GM18868 (cell line): ENCODE data around the gene PI4KA.
A peak's percentile ranks its signal among the peaks of the same experiment; 100 is the strongest.
"Not testable (repeated sequence)": the region's sequence is repeated elsewhere in the genome, so short reads cannot be mapped to it uniquely, and the experiment has no call there.

Experiments used
- ATAC-seq: cut with Tn5 transposase; IDR thresholded peaks from one replicate; pipeline ENCODE4 v1.9.1; 2021; ENCODE audit warnings: mild to moderate bottlenecking, moderate library complexity; ENCODE audit not compliant: unreplicated experiment

Gene PI4KA

DNA sequence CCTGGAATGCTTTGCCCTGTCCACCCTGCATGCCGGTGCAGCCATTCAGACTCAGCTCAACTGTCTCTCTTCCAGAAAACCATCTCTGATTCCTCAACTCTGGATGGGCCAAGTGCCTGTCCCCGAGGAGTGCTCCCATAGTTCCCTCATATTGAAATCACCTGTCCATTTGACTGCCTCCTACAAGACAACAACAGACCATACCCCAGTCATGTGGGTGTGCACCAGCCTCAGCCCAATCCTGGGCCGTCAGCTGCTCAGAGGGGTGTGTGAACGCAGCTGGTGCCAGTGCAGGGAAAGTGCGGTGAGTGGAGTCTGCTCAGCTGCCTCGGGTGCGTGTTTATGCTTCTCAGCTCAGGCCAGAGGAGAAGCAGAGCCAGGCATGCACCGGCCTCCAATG, 126.2 kb downstream of the PI4KA start:
- ATAC-seq: not testable (repeated sequence)

DNA sequence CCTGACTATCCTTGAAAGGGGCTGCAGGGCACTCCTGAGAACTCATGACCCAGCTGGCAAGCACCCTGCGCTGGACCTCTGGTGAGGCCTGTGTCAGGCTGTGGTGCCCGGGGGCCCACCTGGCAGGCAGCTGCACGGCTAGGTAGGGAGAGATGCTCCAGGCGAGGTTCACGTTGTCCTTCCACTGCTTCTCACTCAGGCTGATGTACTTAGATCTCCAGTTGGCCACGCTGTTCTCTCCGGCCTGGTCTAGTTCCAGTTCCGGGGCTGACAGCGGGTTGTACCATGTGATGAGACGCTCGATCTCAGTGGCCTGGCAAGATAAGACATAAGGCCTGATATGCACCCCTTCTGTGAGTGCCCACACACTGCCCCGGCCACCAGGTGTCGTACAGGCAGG, 129.4 kb downstream of the PI4KA start:
- ATAC-seq: no peak

DNA sequence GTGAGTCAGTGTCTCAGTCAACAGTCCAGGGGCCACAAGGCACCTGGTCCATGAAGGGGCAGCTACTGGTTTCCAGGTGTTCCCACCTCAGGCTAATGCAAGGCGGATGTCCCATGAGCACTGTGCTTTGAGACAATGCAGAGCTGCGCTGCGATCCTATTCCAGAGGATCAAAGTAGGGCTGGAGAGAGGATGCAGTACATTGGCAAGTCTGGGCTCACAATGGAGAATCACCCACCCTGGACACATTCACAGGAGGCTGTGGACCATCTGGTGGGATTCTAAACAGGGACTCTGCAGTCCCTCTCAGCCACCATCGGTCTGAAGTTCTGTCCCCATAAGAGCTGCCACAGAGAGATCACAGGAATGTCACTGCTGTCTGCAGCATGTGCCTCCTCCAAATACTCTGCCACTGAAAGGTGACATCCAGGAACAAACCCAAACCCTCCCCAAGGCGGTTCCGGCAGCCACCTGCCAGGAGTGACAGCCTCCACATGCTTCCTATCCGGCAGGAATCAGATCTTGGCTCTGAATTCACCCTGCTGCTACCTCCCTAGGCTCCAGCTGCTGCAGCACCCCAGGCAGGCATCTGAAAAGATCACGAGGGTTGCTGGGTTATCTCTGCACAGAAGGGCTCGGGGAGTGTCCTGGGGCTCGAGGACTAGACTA, 130.0 kb downstream of the PI4KA start:
- ATAC-seq: no peak

DNA sequence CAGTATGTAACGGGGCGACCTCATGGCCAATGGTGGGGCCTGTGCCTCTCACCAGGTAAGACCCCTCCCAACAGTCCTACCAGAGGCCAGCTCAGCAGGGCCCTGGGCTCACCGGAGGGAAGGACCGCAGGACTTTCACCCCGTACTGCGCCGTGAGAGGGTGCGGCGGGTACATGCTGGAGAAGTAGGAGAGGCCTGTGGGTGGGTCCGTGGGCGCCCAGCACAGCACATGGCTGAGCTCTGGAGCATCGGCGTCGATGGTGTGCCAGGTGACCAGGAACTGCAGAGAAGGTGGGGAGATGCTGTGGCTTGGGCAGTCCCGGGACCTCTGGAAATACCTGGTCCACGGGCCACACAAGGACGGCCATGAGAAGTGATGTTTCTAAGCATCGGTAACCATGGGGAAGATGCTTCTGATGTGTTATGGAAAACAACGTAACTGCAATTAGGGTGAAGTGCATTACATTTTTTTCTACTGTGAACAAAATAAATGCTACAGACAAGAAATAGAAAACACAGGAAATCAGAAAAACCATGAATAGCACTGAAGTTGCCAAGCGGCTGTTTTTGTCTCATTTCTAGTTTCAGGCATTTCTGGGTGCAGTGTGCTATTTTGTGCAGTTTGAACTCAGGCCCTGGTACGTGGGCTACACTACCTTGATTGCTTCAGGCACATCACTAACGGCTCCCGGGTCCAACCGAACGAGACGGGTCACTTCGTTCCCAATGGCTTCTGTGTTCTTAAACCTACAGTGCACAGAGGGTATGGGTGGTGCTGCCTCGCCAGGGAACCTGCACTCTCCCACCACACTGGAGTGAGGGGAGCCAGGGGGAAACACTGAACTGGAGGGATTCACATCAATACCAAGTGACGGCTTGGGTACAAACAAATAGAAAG, 131.2 kb downstream of the PI4KA start:
- no peak for ATAC-seq

DNA sequence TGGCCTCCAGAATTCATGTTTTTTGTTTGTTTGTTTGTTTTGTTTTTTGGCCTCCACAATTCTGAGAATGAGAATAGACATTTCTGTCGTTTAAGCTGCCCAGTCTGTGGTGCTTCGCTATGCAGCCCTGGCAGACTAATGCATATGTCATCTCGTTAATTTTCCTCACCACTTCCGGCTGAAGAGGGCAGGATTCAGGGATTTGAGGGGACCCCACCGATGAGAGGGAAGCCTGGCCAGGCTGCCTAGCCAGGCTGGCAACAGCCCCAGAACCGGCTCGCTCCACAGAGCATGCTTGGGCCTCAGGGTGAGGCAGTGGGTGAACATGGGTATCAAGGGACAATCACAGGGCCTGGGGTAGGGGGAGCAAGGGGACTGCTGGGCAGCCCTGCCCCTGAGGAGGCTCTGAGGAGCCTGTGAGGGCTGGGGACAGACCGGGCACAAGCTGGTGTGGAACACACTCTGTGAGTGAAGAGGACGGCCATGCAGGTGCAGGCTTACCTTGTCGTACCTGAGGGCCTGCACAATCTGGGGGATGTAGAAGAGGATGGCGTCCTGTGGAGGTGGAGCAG, 132.5 kb downstream of the PI4KA start:
- no peak for ATAC-seq

DNA sequence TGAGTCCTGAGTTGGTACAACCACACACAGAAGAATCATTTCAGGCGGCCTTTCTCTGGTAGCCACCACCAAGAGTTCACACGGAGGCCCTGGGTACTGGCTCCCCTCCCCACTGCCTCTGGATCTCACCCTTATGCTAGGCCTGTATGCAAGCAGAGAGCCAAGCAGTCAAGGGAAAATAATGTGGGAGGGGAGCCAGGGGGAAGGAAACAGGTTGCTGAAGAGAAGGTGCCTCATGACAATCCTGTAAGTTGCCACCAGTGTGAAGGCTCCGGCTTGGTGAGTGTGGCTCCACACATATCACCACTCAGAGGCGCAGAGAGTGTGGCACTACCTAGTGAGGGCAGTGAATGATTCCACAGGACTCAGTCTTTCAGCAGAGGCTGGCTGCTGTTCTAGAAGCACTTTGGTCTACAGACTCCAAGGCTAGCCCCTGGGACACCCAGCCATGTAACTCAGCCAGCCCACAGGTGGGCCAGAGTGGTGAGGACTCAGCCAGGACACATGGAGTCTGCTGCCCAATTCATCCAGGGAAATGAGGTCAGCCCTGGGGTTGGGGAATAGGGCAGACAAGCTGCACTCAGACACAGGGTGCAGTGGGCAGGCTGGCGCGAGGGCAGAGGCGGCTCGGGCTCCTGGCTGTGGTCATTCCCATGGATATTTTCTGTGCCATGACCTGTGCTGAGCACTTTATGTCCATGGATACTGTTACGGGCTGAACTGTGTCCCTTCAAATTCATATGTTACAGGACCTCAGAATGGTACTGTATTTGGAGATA, 133.7 kb downstream of the PI4KA start:
- ATAC-seq: no peak

DNA sequence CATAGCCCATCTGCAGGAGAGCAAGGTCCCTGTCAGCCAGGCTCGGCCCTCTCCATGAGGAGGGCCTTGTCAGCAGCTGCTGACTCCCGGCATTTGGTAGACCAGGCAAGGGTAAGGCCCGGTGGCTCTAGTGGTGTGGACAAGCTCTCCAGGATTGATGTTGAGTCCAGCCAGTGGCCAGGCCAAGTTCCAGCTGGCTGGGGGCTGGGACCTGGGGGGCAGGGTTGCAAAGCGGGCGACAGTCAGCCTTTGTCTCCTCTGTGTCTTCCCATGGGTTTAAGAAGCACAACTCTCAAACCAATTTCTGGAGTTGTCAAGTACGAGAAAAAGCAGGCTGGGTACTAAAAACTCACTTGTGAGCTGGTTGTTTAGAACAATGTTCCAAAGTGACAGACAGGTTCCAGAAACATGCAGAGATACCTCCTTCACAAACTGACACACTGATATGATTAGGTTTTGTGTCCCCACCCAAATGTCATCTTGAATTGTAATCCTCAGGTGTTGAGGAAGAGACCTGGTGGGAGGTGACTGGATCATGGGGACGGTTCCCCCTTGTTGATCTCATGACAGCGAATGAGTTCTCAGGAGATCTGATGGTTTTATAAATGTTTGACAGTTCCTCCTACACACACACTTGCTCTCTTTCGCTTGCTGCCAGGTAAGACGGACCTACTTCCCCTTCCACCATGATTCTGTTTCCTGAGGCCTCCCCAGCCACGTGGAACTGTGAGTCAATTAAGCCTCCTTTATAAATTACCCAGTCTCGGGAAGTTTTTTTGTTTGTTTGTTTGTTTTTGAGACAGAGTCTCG, 137.0 kb downstream of the PI4KA start:
- no peak for ATAC-seq

DNA sequence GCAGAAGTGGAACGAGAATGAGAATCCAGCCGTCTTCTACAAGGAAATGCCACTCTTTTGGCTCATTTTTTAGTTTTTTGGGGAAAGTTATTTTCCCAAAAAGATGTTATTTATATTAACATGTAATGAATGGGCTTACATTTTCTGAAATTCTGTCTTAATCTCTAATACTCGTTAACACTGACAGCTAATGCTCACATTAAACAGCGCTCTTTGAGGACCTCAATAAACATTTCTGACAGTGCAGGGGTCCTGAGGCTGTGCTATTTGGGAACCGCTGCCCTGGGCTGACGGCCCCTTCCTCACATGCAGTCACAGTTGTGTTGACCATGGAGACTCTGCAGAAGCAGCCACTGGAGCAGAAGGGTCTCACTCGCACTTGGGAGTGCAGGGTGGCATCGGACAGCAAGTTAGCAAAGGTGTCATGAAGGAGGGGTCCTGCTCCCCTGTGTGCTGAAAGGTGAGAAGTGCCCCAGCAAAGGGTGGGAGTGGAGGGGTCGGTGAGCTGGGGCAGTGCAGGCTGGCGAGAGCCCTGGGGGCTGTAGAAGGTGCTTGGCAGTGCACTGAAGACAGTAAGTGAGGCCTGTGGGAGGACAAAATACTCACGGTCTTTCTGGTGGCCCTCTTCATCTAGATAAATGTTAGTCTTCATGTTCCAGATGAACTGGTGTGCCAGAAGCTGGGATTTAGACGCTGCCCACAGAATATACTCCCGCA, 137.8 kb downstream of the PI4KA start:
- ATAC-seq: no peak

DNA sequence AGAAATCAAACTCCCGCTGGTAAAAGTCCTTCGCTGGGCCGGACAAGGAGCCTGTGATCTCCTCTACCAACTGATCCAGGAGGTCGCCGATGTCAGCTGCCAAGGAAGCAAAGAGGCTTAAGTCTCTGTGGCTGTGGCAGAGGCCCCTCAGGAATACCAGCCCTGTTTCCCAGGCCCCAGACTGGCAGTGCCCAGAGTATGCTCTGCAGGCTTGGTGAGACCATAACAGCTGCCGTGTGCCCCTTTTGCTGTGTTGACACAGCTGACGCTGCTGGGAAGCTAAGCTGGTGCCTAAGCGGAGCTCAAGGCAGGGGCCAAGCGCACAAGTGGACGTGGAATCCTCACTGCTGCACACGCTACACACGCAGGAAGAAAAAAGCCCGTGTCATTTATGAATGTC, 139.9 kb downstream of the PI4KA start:
- not testable (repeated sequence) for ATAC-seq

DNA sequence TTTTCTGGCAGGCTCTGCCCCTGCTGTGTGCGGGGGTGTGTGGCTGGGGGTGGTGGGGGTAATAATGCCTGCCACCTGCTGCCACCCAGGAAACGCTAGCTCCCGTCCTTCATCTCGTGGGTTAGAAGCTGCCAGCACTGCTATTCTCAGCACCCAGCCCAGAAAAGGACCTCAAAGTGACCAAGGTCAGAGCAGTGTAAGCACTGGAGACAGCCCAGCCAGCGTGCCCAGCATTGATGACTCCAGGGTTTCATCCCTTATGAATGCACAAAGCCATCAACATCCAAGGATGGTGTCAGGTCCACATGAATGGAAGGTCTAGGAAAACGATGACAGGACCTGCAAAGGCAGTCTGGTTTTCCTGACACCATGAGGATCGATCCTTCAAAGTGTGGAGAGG, 140.6 kb downstream of the PI4KA start:
- not testable (repeated sequence) for ATAC-seq

DNA sequence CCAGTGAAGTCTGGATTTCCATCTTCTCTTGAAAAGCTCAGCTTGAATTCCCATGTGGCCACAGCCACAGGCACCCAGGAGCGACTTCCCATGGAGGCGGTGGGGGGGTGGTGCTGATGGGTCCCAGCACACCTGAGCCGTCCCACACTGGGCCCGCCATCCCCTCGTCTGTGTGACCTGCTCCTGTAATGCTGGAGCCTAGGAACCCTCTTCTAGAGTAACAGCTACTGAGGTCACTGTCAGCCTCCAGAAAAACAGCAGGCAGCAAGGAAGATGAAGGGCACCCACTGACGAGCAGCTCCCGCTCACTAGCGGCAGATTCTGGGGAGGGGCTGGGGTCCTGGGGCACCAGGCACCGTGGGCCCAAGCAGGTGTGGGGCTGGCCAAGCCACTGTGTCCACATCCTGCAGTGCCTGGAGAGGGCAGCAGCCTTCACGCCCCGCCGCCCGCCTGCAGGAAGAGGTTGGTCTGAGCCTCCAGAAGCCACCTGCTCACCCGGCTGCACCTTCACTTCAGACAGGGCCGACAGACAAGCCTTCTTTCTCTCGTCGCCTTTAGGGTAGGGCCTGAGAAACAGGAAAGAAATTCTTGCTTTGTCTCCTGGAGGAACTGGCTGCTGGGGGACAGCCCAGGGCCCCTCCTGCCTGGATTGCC, 141.3 kb downstream of the PI4KA start:
- ATAC-seq: not testable (repeated sequence)

DNA sequence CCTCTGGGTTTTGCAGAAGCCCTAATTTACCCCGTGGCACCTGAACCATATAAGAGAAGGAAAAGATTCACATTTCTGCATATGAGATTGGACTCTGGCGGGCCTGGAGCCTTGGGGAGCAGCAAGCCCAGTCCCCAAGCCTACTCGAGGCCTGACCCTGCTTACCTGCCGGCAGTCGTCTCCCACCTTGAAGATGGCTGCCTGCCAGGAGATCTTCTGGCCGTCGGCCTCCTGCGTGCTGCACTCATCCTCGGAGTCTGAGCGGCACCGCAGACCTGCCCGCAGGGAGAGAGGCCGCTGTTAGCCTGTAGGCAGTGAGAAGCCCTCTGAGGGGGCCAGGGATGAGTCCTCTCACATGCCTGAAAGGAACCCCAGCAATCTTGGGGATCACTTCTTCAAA, 145.5 kb downstream of the PI4KA start:
- ATAC-seq: not testable (repeated sequence)

DNA sequence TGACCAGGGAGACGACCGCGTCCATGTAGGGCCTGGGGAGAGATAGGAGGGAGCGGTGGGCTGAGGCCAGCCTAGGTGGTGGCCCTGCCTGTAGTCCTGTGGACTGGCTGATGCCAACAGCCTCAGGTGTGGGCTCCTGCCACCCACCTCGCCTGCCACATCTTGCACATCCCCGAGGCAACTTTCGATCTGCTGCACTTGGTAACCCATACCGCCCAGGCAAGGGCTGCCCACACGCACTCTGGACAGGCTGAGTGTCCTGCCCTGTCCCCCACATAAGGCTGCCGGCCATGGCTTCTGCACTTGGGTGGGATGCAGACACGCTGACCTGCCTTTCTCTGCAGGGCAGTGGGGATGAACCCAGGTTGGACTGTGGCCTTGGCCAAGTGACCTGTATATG, 148.6 kb downstream of the PI4KA start:
- not testable (repeated sequence) for ATAC-seq

DNA sequence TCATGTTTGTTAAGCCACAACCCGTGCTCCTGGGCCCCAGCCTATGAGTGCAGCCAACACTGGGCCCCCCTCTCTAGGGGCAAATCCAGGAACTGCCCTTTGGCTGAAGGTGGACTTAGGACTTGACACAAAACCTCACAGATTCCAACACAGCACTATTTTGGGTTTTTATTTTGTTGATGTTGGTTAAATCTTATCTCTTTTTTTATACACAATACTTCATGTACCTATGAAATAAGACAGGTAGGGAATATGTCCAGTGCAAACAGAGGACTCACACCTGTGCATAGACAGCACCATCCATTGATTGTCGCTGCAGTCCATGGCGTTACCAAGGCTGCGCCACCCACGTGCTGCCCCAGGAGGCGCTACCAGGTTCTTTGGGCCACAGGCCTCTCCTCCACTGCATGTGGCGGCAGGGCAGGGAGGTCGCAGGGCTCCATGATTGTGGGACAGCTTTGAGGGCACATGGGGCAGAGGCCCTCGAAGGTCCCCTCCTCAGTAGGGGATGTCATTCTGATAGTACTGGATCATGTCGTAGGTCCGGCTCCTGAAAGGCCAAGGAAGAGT, 151.0 kb downstream of the PI4KA start:
- ATAC-seq: not testable (repeated sequence)

DNA sequence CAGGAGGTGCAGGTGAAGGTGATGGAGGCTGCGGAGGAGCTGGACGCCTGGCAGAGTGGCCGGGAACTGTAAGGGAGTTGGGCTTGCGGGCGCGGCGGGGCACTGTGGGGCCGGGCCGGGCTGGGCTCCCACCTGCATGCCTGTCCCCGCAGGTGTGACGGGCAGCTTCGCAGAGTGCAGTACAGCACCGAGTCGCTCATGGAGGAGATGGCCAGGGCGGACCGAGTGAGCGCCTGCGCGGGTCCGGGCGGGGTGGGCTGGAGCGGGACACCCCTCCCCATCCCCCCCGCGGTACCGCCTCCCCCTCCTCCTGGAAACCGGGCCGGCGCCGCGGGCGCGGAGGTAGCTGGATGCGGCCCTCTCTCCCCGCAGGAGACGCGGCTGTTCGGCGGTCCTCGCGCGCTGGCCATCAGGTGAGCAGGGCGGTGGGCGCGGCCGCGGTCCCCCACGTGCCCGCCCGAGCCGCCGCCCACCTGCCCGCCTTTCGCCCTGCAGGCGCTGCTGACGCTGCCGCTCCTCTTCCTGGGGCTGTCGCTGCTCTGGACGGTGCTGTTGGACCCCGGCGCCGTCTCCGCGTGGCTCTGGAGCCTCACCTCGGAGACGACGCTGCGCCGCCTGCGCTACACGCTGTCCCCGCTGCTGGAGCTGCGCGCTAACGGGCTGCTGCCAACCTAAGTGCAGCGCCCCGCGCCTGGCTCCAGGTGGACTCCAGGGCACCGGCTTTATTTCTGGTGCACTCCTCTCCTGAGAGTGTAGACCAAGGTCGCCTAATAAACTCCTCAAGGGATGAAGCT, 154.6 kb downstream of the PI4KA start:
- not testable (repeated sequence) for ATAC-seq

DNA sequence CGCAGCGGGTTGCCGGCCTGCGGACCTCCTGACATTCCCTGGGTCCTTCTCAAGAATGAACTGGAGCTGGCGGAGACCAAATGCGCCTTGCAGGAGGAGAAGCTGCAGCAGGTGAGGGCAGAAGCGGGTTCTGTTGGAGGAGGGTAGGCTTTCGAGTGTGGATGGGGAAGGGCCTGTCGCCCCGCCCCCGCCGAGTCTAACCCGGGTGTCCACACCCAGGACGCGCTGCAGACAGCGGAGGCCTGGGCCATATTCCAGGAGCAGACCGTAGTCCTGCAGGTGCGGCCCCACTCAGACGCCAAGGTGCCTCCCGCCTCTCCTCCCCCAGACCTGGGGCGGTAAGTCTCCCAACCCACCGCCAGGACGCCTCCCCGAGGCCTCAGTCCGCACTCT, 155.2 kb downstream of the PI4KA start:
- peak; percentile 16 for ATAC-seq

DNA sequence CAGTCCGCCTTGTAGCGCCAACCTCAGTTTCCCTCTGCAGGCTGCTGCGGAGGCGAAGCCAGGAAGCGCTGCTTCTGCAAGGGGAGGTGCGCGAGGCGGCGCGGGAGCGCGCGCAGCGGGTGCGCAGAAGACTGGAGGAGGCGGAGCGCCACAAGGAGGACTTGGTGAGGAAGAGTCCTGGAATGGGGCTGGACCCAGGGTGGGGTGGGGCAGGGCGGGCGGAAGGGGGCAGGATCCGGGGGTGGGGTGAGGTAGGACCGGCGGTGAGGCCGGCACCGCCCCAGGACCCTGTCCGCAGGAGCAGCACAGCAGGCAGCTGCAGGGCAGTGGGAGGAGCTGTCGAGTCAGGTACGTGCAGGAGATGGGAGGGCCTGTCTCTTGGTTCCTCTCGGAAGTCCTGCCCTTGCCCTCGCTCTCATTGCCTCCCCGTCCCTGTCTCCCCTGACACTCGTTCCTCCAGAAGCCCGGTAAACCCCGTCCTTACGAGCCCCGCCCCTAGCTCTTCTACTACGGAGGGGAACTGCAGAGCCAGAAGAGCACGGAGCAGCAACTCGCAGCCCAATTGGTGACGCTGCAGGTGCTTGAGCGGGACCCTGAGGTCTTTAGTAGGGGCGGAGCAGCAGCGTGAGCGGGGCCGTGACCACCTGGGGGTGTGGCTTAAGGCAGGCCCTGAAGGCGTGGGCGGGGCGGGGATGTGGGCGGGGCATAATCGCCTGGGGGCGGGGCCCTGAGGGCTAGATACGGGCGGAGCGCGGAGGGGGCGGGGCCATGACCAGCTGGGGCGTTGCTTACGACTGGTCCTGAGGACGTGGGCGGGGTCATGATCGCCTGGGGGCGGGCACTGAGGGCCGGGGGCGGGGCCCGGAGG, 155.8 kb downstream of the PI4KA start:
- peak; percentile 81 for ATAC-seq
